NCI-H1105 treated with DMSO at 0.1 percent for 48 hours (cell line): ENCODE results near the gene NRXN3.

Experiments
- DNase-seq: peaks from one replicate; lab custom pipeline; 2025; lab: John Stamatoyannopoulos, UW

The NRXN3 gene

GRCh38 chr14:78834766-78835451 is 664.7 kb downstream of the NRXN3 start:
- DNase-seq: no peak

- DNase-seq: no peak
These were observed 665.7 kb downstream of the NRXN3 start for GRCh38 chr14:78835909-78836308.

- DNase-seq: peak; percentile 77
These were observed 666.6 kb downstream of the NRXN3 start for GRCh38 chr14:78836777-78837176.

- DNase-seq: no peak
These were observed 668.8 kb downstream of the NRXN3 start for GRCh38 chr14:78838959-78839358.

- DNase-seq: no peak
These were observed 670.7 kb downstream of the NRXN3 start for GRCh38 chr14:78840898-78841297.

- no peak for DNase-seq
These were observed 677.6 kb downstream of the NRXN3 start for GRCh38 chr14:78847801-78848200.

GRCh38 chr14:78848234-78848820 is 678.2 kb downstream of the NRXN3 start:
- DNase-seq: peak; percentile 66

- DNase-seq: no peak
These were observed 679.8 kb downstream of the NRXN3 start for GRCh38 chr14:78849952-78850351.

GRCh38 chr14:78851189-78851588 is 681.0 kb downstream of the NRXN3 start:
- no peak for DNase-seq

- DNase-seq: no peak
These were observed 681.9 kb downstream of the NRXN3 start for GRCh38 chr14:78852040-78852439.

GRCh38 chr14:78857974-78858373 is 687.8 kb downstream of the NRXN3 start:
- DNase-seq: no peak

- DNase-seq: no peak
These were observed 693.0 kb downstream of the NRXN3 start for GRCh38 chr14:78863143-78863542.

GRCh38 chr14:78872837-78873236 is 702.7 kb downstream of the NRXN3 start:
- DNase-seq: no peak

- no peak for DNase-seq
These were observed 703.4 kb downstream of the NRXN3 start for GRCh38 chr14:78873581-78873980.

- no peak for DNase-seq
These were observed 704.9 kb downstream of the NRXN3 start for GRCh38 chr14:78875049-78875448.

GRCh38 chr14:78885884-78886283 is 715.7 kb downstream of the NRXN3 start:
- DNase-seq: no peak

GRCh38 chr14:78897443-78897842 is 727.3 kb downstream of the NRXN3 start:
- no peak for DNase-seq

GRCh38 chr14:78902010-78902623 is 731.9 kb downstream of the NRXN3 start:
- peak; percentile 33 for DNase-seq

GRCh38 chr14:78904094-78904493 is 733.9 kb downstream of the NRXN3 start:
- DNase-seq: no peak

GRCh38 chr14:78917462-78917861 is 747.3 kb downstream of the NRXN3 start:
- no peak for DNase-seq

- DNase-seq: no peak
These were observed 751.7 kb downstream of the NRXN3 start for GRCh38 chr14:78921856-78922255.

GRCh38 chr14:78927261-78927660 is 757.1 kb downstream of the NRXN3 start:
- no peak for DNase-seq

GRCh38 chr14:78933166-78933565 is 763.0 kb downstream of the NRXN3 start:
- DNase-seq: no peak
